PC-9 (cell line): ENCODE data around the gene CRYGN. TPM values are rescaled to one million over a fixed set of nuclear protein-coding genes. Genes with fewer than 3 reads are reported as not detected.

Experiments
- BruUV-seq: library from RNA; stranded (reverse); fragments of 400-500 nt; replicated peaks from 2 replicates; lab custom pipeline; 2021; lab: Mats Ljungman, UMichigan
- CTCF ChIA-PET: fragments of 300-600 bp; sonication (Branson Sonifier 250); formaldehyde crosslinking; loops from one replicate; lab custom pipeline; 2022; ENCODE audit warnings: antibody characterized with exemption; lab: Charles Lee
- POLR2A ChIA-PET: fragments of 300-600 bp; sonication (Branson Sonifier 250); formaldehyde crosslinking; loops from one replicate; lab custom pipeline; 2022; ENCODE audit warnings: antibody characterized with exemption; ENCODE audit not compliant: unreplicated experiment; lab: Charles Lee
- DNase-seq, 2 experiments: peaks; one replicate each; pipeline versions ENCODE4 v3.0.0 to v3.0.0-alpha.2; 2015 to 2022; ENCODE audit warnings: mixed read lengths in 1 of 2
- H2AFZ ChIP-seq: fragments of 200-600 bp; sonication (generic); 2 replicates; pipeline ENCODE4 v1.8.1; 2017; ENCODE audit warnings: antibody characterized with exemption
- H3F3A ChIP-seq: fragments of 200-600 bp; sonication (generic); 2 replicates; pipeline ENCODE4 v1.8.1; 2017; ENCODE audit warnings: antibody characterized with exemption, mild to moderate bottlenecking, low read depth; ENCODE audit not compliant: insufficient read depth
- H3K27ac ChIP-seq: fragments of 200-600 bp; sonication (generic); 2 replicates; pipeline ENCODE4 v1.6.1; 2016; ENCODE audit warnings: mixed run types
- H3K27me3 ChIP-seq: fragments of 200-600 bp; sonication (generic); 2 replicates; pipeline ENCODE4 v1.6.1; 2016; ENCODE audit warnings: low read depth, mixed run types; ENCODE audit not compliant: insufficient read depth
- H3K36me3 ChIP-seq: fragments of 200-600 bp; sonication (generic); 2 replicates; pipeline ENCODE4 v1.6.1; 2016; ENCODE audit warnings: low read depth, mixed run types
- H3K4me1 ChIP-seq: fragments of 200-600 bp; sonication (generic); replicated peaks from 2 replicates; pipeline ENCODE4 v1.6.1; 2016; ENCODE audit warnings: mixed run types; ENCODE audit not compliant: insufficient read depth
- H3K4me2 ChIP-seq: fragments of 200-600 bp; sonication (generic); 2 replicates; pipeline ENCODE4 v1.6.1; 2017; ENCODE audit warnings: mixed run types
- H3K4me3 ChIP-seq: fragments of 200-600 bp; sonication (generic); 2 replicates; pipeline ENCODE4 v1.6.1; 2016; ENCODE audit warnings: mixed run types
- H3K79me2 ChIP-seq: fragments of 200-600 bp; sonication (generic); 2 replicates; pipeline ENCODE4 v1.6.1; 2017; ENCODE audit warnings: low read depth, mixed run types
- H3K9me2 ChIP-seq: fragments of 200-600 bp; sonication (generic); 2 replicates; pipeline ENCODE4 v1.8.1; 2017; ENCODE audit warnings: mild to moderate bottlenecking; ENCODE audit not compliant: insufficient read depth
- H3K9me3 ChIP-seq: fragments of 200-600 bp; sonication (generic); 2 replicates; pipeline ENCODE4 v1.8.1; 2016; ENCODE audit warnings: low read depth; ENCODE audit not compliant: insufficient read depth
- H4K20me1 ChIP-seq: fragments of 200-600 bp; sonication (generic); 2 replicates; pipeline ENCODE4 v1.8.1; 2017; ENCODE audit not compliant: insufficient read depth
- EZH2 ChIP-seq: fragments of 200-600 bp; sonication (generic); IDR thresholded peaks from 2 replicates; pipeline ENCODE4 v1.8.0; 2017; ENCODE audit warnings: antibody characterized with exemption, low read depth
- intact Hi-C: fragments of 100-400 bp; cut with micrococcal nuclease; formaldehyde crosslinking; loops from one replicate; pipeline ENCODE4 v1.10.0; 2022; ENCODE audit not compliant: unreplicated experiment
- total RNA-seq: library from RNA; stranded (reverse); gene quantifications from 2 replicates; pipeline ENCODE4 v1.2.3, GENCODE V29; 2021
- TF ChIP-seq, protein P1 (sequence below): fragments of 200-600 bp; sonication (generic); conservative IDR thresholded peaks from 2 replicates; pipeline ENCODE4 v1.6.1; 2017; ENCODE audit warnings: mixed run types, antibody characterized with exemption, mild to moderate bottlenecking, moderate library complexity

The CRYGN gene
- total RNA-seq, 1 experiment from 2014 or later, result 1.0 TPM

DNA sequence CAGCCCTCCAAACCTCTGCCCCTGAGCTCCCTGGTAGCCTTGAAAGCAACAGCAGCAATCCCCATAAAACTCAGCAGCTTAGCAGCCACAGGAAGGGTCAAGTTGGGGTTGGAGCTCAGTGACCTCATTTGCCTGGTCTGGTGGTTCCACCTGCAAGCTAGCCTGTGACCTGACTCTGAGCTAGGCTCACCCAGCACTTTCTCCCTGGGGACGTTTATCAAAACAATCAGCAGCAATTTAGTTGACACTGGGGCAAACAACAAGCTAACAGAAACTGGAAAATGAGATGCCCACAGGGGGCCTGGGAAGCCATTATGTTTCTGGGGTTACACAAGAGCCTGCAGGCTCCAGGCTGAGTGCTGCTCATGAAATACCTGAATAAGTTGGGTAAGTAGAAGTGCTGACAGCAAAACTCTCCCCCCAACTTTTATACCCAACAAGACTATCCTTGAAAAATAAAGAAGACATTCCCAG is 22.4 kb upstream of the CRYGN start:
- TSS peak; percentile 3 for BruUV-seq
- no peak overlapping the region for H3K27ac ChIP-seq
- no peaks in the 10 kb centered on the region for H3K27me3 ChIP-seq
- no peak overlapping the region for H2AFZ ChIP-seq
- H3K4me2 ChIP-seq, result no peak overlapping the region
- peak in 1 of 2 experiments; percentile 43 for DNase-seq
- no peak for TF ChIP-seq EZH2
- TF ChIP-seq, protein P1, sequence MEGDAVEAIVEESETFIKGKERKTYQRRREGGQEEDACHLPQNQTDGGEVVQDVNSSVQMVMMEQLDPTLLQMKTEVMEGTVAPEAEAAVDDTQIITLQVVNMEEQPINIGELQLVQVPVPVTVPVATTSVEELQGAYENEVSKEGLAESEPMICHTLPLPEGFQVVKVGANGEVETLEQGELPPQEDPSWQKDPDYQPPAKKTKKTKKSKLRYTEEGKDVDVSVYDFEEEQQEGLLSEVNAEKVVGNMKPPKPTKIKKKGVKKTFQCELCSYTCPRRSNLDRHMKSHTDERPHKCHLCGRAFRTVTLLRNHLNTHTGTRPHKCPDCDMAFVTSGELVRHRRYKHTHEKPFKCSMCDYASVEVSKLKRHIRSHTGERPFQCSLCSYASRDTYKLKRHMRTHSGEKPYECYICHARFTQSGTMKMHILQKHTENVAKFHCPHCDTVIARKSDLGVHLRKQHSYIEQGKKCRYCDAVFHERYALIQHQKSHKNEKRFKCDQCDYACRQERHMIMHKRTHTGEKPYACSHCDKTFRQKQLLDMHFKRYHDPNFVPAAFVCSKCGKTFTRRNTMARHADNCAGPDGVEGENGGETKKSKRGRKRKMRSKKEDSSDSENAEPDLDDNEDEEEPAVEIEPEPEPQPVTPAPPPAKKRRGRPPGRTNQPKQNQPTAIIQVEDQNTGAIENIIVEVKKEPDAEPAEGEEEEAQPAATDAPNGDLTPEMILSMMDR, result no peak
- peaks cover 75% of the 10 kb centered on the region for H3F3A ChIP-seq
- no peaks in the 10 kb centered on the region for H3K79me2 ChIP-seq
- no peaks in the 10 kb centered on the region for H3K9me2 ChIP-seq
- peaks cover 24% of the 10 kb centered on the region for H3K36me3 ChIP-seq
- POLR2A ChIA-PET, result interaction anchor here (0.7 kb wide), 1 partner anchor 24 kb away, joined by 18 read pairs; no protein-coding TSS in a partner anchor
- H4K20me1 ChIP-seq, result no peaks in the 10 kb centered on the region
- H3K4me1 ChIP-seq, result peaks cover 29% of the 10 kb centered on the region
- intact Hi-C loops, result no loop called here
- no peak overlapping the region for H3K4me3 ChIP-seq
- CTCF ChIA-PET, result interaction anchor here (0.5 to 0.6 kb wide), 2 partner anchors 90 to 419 kb away, joined by 4 to 5 read pairs; no protein-coding TSS in a partner anchor
- peaks cover 6% of the 10 kb centered on the region; the same call in 1 of the 2 replicates for H3K9me3 ChIP-seq

DNA sequence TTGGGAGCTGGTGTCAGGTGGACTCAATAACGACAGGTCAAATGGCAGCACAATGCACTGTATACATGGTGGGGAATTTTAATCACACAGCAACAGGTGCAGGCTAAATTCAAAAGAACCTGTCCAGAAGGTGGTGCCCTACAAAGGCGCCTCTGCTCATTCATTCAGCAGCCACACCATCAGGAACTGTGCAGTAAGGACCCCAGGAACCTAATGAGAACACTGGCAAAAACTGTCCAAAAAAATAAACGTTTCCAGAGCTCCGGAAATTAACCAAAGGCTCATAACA is 21.9 kb upstream of the CRYGN start:
- peaks cover 71% of the 10 kb centered on the region for H3F3A ChIP-seq
- no peak overlapping the region for H2AFZ ChIP-seq
- intact Hi-C loops, result loop anchor here (2.0 kb wide), 2 partner anchors 57 to 471 kb away; partner anchors contain the start of gene RHEB
- H3K4me2 ChIP-seq, result no peak overlapping the region
- POLR2A ChIA-PET, result no interaction called here
- H3K9me2 ChIP-seq, result no peaks in the 10 kb centered on the region
- CTCF ChIA-PET, result no interaction called here
- H3K9me3 ChIP-seq, result peaks cover 6% of the 10 kb centered on the region; the same call in 1 of the 2 replicates
- H3K4me3 ChIP-seq, result no peak overlapping the region
- H3K27ac ChIP-seq, result no peak overlapping the region
- no peaks in the 10 kb centered on the region for H4K20me1 ChIP-seq
- no peaks in the 10 kb centered on the region for H3K27me3 ChIP-seq
- DNase-seq, result no peak
- H3K4me1 ChIP-seq, result peaks cover 29% of the 10 kb centered on the region
- H3K79me2 ChIP-seq, result no peaks in the 10 kb centered on the region
- no TSS peak for BruUV-seq
- peaks cover 24% of the 10 kb centered on the region for H3K36me3 ChIP-seq
- TF ChIP-seq, protein P1, result no peak
- TF ChIP-seq EZH2, result no peak

DNA sequence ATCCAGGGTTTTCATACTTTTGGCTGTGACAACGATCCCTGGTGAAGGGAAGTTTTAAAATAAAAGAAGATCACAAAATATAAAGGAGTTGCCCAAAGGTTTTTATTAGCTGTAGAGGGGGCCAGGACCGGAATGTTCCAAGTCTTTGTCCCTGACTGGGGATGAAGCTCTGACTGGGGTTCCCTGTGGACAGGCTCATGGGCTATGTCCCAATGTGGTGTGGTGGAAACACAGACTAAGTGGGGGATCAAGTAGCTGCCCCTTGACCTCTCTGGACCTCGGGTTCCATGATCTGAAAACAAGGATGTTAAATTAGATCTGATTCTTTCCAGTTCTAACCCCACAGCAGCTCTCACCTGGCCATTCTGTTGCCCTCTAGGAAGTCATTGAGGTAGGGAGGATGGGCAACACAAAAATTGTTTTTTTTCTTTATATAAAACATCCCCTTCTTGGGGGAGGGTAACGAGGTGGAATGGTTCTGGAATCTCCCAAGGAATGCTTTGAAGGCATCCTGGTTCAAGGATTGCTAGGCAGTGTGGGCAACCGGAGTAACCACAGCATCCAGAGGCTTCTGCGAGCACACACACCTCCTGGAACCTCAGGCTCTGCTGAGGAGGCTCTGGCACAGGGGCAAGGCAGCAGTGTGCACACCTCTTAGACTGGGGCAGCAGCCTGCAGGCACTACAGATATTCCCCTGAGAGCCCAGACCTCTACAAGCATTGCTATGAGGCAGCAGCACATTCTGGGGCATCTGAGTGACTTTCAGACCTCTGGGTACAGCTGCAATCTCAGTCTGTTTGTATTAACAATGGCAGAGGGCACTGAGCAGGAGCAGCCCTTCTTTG is 21.4 kb upstream of the CRYGN start:
- Histone ChIP-seq H2AFZ (no peak overlapping the region), H3F3A (peaks cover 70% of the 10 kb centered on the region), H4K20me1 (no peaks in the 10 kb centered on the region), H3K4me2 (peak overlapping the region; percentile 88; the same call in 1 of the 2 replicates), H3K27ac (peak overlapping the region; percentile 75), H3K9me3 (peaks cover 6% of the 10 kb centered on the region; the same call in 1 of the 2 replicates), H3K79me2 (no peaks in the 10 kb centered on the region), H3K9me2 (no peaks in the 10 kb centered on the region), H3K4me1 (peaks cover 29% of the 10 kb centered on the region), H3K36me3 (peaks cover 22% of the 10 kb centered on the region), H3K27me3 (no peaks in the 10 kb centered on the region), H3K4me3 (no peak overlapping the region)
- DNase-seq, result no peak
- ChIA-PET POLR2A (interaction anchor here (0.7 kb wide), 1 partner anchor 221 kb away, joined by 7 read pairs; no protein-coding TSS in a partner anchor), CTCF (no interaction called here)
- no peak for TF ChIP-seq EZH2
- TF ChIP-seq, protein P1, result no peak
- BruUV-seq, result no TSS peak
- intact Hi-C loops, result loop anchor here (2.0 kb wide), 2 partner anchors 57 to 471 kb away; partner anchors contain the start of gene RHEB
